HG03025 (cell line): ENCODE measurements around the gene ATP6V0C.

Source experiments
- ATAC-seq: cut with Tn5 transposase; IDR thresholded peaks from one replicate; pipeline ENCODE4 v1.9.1; 2021; ENCODE audit warnings: mild to moderate bottlenecking, moderate library complexity; ENCODE audit not compliant: unreplicated experiment, low FRiP score

The ATP6V0C gene

GRCh38 chr16:2513405-2514332, at the start of gene ATP6V0C:
Gene ATP6V0C (plus strand): TSS chr16:2513952. CDS start chr16:2514104, 152 bp downstream.
- ATAC-seq: peak; percentile 53

- no peak for ATAC-seq
Observed at GRCh38 chr16:2464333-2464732, 49.4 kb upstream of the ATP6V0C start.

GRCh38 chr16:2465653-2466415, 47.9 kb upstream of the ATP6V0C start:
- no peak for ATAC-seq

GRCh38 chr16:2466667-2467527, 46.9 kb upstream of the ATP6V0C start:
- no peak for ATAC-seq

- no peak for ATAC-seq
Observed at GRCh38 chr16:2467528-2468232, 46.1 kb upstream of the ATP6V0C start.

- ATAC-seq: no peak
Observed at GRCh38 chr16:2468233-2468724, 45.5 kb upstream of the ATP6V0C start.

- no peak for ATAC-seq
Observed at GRCh38 chr16:2468725-2469398, 44.9 kb upstream of the ATP6V0C start.

- ATAC-seq: no peak
Observed at GRCh38 chr16:2469399-2470233, 44.1 kb upstream of the ATP6V0C start.

- no peak for ATAC-seq
Observed at GRCh38 chr16:2470234-2470601, 43.5 kb upstream of the ATP6V0C start.

- ATAC-seq: no peak
Observed at GRCh38 chr16:2470603-2471015, 43.1 kb upstream of the ATP6V0C start.

- ATAC-seq: no peak
Observed at GRCh38 chr16:2471016-2471652, 42.6 kb upstream of the ATP6V0C start, which contains the start of gene NTN3. Gene NTN3 (plus strand): TSS chr16:2471297. CDS start chr16:2471702, 405 bp downstream.

GRCh38 chr16:2471653-2472487, 41.9 kb upstream of the ATP6V0C start:
- ATAC-seq: no peak

GRCh38 chr16:2472488-2472864, 41.3 kb upstream of the ATP6V0C start:
- no peak for ATAC-seq

GRCh38 chr16:2472885-2473445, 40.8 kb upstream of the ATP6V0C start:
- no peak for ATAC-seq

GRCh38 chr16:2473446-2473926, 40.3 kb upstream of the ATP6V0C start:
- ATAC-seq: no peak
